SW480 (cell line): ENCODE data around the gene SIGLEC8.

Experiments
- DNase-seq: peaks from one replicate; pipeline ENCODE4 v3.0.0-alpha.2; 2016; ENCODE audit warnings: low spot score

The SIGLEC8 gene

DNA sequence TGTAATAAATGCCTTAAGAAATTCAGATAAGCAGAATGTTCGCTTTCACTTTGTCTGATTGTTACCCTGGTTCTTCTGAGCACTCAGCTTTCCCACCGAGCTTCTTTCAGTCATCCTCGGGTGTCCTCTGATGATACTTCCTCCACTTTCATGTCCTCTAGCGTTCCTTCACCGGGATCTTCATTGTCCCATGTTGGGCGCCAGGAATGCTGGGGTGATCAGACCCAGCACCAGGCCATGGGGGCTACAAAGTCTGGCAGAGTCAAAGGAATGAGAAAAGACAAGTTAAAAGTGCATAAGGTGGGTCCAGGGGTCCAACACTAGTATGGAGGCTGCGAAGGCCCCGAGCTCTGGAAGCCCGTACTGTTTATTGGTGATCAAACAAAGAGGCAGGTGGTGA, 56.1 kb downstream of the SIGLEC8 start:
- no peak for DNase-seq
